GM19035 (cell line): ENCODE measurements around the gene PAX6.

Experiments used
- ATAC-seq: cut with Tn5 transposase; IDR thresholded peaks from one replicate; pipeline ENCODE4 v1.9.1; 2021; ENCODE audit not compliant: unreplicated experiment

Gene PAX6

DNA sequence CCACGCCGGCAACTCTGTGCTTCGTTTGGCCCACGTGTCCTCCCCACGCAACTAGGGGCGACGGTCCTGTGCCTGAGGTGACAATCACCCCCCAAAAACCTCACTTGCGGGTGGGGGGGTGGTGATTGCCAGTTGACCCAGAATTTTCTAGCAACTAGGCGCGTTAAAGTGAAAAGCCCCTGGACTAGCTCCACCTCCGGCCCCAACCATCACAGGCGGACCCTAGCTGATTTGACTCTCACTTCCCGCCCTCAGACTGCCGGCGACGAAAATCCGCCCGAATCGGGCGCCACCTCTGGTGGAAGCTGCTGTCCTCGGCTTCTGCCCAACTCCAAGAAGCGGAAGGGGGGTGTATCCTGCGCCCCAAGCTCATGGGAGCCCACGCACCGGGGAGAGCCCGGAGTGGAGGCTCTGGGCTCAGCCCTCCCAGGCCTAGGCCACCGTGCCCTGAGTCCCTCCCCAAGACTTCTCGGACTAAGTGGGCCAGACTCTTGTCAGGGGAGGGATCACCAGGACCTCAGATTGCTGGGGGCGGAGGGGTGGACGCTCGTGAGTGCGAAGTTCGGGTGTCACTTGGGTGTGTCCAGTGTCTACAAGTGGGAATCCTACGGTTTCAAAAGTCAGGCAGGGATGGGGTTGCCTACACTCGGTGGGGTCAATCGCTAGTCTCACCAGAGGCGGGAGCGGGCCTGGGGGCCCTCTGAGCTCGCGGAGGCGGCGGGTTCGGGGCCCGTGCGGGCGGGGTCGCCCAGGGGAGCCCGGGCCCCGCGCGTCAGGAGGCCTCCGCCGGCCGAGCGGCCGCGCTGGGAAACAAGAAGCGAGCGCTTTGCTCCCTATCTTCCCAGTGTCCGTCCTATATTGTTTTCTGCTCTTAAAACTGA is 12.3 kb downstream of the PAX6 start:
- ATAC-seq, result no peak

DNA sequence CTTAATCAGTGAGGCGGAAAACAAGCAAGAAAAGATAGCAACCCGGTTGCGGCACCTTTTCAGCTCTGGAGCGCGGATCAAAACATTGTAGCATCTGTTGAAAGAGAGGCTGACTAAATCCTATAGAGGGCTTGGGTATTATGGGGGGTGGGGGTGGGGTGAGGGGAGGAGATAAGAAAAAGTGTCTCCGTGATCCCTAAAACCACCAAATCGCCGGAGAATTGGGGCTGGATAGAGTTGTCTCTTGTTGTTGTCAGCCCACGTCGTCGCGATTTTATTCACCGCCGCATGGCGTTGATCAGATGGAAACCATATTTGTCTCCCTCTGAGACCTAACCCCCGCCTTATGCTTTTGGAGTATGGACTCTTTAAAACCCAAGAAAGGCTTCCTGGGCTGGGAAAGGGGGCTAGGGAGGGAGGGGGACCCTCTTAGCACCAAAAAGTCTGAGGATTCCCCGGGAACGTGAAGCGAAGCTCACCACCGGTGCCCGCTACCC is 13.0 kb downstream of the PAX6 start:
- ATAC-seq, result no peak

GRCh38 chr11:31797190-31798056 is 13.7 kb downstream of the PAX6 start:
- ATAC-seq, result no peak

GRCh38 chr11:31796499-31797189 is 14.5 kb downstream of the PAX6 start:
- no peak for ATAC-seq

- no peak for ATAC-seq
Observed at GRCh38 chr11:31795706-31796498, 15.2 kb downstream of the PAX6 start.

DNA sequence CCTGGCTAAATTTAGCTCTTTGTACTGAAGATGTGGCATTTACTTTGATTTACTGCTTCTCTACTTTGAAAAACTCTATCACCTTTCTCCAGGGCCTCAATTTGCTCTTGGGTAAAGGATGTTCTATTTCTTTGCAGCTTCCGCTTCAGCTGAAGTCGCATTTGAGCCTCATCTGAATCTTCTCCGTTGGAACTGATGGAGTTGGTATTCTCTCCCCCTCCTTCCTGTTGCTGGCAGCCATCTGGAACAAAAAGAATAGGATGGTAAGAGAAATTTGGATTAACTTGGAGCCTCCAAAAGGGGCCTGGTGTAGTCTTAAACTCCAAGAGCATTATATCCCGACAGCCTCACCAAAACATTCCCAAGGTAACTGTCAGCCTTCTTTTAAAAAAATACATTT is 16.6 kb downstream of the PAX6 start:
- no peak for ATAC-seq

GRCh38 chr11:31793264-31793663 is 17.9 kb downstream of the PAX6 start:
- ATAC-seq, result no peak

DNA sequence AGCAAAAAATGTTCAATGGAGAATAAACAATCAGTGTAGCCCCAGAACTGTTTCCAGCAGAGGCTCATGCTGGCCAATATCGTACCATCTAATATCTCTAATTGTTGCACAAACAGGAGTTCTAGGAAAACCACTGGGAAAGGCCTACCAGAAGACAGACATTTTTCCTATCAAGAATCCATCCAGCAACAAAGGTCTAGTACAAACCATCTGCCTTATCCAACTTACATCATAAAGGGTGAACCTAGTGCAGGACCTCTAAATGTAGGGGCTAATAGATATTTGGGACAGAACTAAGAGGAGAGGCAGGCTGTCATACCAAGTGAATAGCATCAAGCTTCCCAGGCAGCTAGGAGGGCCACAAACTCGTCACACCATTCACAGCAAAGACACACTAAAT is 18.7 kb downstream of the PAX6 start:
- ATAC-seq, result no peak

DNA sequence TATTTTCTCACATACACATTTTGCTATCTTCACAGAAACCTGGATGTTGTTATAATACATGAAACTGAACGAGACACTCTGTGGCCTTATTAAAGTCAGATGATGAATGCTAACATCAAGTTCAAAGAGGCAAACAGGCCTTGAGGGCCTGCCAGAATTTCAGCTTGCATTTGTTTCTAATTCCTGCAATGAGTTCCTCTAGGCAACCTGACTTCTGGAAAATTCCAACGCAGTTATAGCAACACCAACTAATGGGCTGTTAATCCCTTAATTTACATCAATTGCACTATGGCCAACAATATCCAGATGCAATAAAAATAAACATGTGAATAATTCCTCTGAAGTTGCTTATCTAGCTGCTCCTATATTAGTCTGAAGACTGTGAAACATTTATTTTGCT is 19.1 kb downstream of the PAX6 start:
- ATAC-seq, result no peak

DNA sequence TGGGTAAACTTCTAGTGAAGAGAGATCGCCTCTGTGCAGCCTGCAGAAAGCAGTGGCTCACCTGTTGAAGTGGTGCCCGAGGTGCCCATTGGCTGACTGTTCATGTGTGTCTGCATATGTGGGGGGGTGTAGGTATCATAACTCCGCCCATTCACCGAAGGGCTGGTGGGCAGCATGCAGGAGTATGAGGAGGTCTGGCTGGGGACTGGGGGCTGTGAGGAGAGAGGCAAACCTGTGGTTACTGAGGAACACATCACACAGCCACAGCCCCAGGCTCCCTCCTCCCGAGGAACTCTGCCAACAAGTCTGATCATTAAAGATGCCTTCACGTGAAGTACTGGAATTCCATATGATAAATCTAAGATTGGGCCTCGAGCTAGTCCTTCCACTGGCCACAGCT is 20.5 kb downstream of the PAX6 start:
- ATAC-seq, result no peak

GRCh38 chr11:31788085-31788484 is 23.0 kb downstream of the PAX6 start:
- no peak for ATAC-seq

DNA sequence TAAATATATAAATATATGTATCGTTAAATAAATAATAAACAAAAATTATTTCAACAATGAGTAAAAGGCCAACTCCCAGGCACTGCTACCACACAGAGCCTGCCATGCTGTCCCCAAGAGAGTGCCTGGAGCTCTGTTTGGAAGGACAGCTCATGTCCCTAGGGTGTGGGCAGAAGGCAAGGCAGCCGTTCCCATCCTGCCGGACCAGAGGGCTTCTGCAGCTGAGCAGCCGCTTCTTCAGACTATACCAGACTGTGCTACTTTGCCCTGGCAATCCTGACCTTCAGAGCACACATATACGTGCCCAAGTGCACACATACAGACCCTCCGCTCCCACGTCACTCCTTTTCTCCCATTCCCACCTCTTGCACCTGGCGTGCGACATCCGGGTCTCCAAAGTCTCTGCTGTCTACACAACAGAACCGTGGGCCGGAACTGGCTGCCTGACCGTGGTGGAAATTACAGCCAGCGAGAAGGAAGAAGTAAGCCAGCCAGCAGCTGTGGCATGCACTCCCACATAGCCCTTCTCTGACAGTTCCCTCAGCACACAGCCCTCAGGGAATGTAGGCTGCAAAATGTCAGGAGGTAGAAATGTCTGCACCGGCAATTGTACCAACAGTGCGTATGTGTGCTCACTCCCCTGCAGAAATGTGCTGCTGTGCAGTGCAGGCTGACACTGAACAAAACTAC is 24.0 kb downstream of the PAX6 start:
- ATAC-seq, result no peak

GRCh38 chr11:31784611-31785010 is 26.5 kb downstream of the PAX6 start:
- no peak for ATAC-seq

DNA sequence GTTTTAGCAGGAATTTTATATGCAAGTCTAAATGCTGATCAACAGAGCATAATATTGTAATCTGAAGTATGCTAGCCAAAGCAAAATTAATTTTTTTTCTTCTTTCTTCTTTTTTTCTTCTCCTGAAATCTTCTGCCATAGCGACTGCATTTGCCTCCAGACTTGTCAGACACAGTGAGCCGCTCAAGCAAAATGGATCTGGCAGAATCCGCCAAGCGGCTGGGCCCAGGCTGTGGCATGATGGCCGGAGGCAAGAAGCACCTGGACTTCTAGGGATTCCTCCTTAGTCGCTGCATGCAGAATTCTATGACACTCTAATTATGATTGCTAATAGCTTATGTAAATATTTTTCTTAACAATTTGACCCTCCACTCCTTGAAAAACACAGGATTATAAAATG is 27.9 kb downstream of the PAX6 start:
- no peak for ATAC-seq

DNA sequence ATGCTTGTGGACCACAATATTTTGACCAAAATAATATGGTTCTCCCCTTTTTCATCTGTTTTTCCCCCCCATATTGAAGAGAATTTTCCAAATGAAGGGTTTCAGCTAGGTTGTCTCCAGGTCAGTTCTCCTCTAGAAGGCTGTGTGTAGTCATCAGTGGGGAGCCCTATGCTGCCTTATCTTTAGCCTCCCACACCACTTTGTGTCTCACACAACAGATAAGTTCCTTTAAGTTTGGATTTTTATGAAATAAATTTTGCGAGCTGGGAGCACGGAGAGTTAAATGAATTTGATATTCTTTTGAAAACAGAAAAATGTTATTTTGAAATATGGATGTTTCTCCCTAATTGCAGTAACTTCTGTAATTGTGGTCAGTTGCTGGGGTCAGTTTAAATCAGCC is 28.9 kb downstream of the PAX6 start:
- no peak for ATAC-seq

DNA sequence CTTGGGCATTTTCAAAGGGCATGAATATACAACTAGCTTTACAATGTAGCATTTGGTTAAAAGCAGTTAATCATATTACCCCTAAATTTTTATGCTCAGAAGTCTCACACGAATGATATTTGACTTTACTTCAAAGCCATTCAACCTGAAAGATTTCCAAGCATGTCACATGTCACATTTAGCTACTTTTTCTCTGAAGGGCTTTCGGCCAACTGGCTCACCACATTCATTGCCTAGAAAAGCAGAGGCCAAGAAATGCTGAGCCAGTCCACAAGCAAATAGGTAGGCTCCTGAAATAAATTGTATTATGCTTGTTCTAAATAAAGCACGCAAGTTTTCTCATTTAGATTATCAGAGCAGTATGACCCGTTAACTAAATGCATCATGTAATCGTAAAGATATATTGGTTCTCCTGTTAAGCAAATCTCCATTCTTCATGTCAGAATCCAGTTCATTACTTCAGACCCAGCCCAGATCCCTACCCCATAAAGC is 30.6 kb downstream of the PAX6 start:
- no peak for ATAC-seq

DNA sequence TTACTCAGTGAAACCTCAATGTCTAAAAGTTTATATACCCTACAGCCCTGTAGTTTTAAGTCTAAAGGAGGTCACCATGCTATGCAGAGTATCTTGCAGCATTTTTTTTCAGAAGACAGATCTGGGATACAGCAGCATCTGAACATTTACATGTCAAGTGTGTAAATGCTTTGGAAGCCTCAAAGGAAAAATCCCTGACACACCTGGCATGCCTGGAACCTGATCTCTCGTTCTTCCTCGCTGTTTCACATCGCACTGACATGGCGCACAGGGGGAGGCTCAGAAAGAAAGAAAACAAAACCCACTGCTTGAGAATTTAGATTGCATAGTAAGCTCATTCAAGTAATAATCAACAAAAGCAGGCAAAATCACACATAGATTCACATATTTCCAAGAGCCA is 31.0 kb downstream of the PAX6 start:
- ATAC-seq, result no peak

- ATAC-seq, result no peak
Observed at GRCh38 chr11:31779374-31779791, 31.7 kb downstream of the PAX6 start.

DNA sequence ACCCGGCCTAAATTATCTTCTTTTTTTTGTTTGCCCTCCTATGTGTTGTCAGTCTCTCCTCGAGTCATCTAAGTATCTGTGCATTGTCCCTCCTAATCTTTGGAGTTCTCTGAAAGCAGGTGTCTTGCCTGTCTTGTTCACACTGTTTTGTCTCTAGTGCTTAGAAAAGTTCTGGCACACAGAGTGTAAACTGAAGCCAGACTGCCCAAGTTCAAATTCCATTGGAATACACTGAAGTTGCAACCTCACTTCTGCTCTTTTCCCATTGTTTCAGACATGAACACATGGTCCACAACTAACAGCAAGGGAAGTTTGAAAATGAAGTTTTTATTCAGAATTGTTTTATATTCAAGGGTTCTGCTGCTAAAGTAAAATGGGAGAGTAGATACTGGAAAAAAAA is 38.7 kb downstream of the PAX6 start:
- no peak for ATAC-seq
